GM21576 (cell line): ENCODE measurements around the gene COG5.
"Not testable (repeated sequence)": the region's sequence is repeated elsewhere in the genome, so short reads cannot be mapped to it uniquely, and the experiment has no call there.

Experiments used
- ATAC-seq: cut with Tn5 transposase; IDR thresholded peaks from one replicate; pipeline ENCODE4 v1.9.1; 2021; ENCODE audit warnings: mild to moderate bottlenecking, moderate library complexity; ENCODE audit not compliant: unreplicated experiment

The COG5 gene

DNA sequence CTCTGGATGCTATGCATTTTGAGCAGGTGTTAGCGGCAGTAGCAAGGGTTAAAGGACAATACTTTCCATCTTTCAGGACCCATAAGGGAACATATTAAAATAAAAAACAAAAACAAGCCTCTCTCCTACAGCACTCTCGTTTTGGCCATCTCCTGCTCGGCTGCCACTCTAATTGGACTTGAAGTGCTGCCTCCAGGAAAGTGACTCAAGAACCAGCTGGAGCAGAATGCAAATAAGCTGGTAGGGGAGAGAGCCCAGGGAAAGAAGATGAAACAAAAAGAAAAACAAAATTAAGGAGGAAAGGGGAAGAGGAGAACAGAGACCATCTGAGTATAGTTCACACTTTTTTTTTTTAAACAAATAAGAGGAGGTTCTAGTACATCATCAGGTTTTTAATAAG lies 329.3 kb downstream of the COG5 start:
- ATAC-seq: no peak

DNA sequence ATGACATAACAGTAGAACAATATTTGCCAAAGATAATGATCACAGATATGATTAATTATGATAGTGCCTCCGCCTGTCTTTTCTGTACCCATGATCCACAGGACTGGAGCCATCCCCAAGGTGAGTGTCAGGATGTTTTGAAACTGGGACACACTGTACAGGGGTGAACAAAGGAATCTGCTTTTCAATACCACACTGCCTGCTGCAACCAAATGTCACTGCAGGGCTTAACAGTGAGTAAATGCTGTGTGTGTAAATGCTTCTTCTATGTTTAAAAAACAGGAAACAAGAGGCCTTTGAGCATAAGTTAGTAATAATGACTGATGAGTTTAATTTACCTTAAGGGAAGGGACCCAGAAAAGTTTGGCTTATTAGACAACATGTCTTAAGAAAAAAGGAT lies 329.7 kb downstream of the COG5 start:
- ATAC-seq: no peak

- ATAC-seq: no peak
Observed at GRCh38 chr7:107233174-107233573, 330.5 kb downstream of the COG5 start.

- ATAC-seq: no peak
Observed at GRCh38 chr7:107232568-107233090, 331.1 kb downstream of the COG5 start.

- no peak for ATAC-seq
Observed at GRCh38 chr7:107230334-107230733, 333.4 kb downstream of the COG5 start.

- no peak for ATAC-seq
Observed at GRCh38 chr7:107228291-107228690, 335.4 kb downstream of the COG5 start.

DNA sequence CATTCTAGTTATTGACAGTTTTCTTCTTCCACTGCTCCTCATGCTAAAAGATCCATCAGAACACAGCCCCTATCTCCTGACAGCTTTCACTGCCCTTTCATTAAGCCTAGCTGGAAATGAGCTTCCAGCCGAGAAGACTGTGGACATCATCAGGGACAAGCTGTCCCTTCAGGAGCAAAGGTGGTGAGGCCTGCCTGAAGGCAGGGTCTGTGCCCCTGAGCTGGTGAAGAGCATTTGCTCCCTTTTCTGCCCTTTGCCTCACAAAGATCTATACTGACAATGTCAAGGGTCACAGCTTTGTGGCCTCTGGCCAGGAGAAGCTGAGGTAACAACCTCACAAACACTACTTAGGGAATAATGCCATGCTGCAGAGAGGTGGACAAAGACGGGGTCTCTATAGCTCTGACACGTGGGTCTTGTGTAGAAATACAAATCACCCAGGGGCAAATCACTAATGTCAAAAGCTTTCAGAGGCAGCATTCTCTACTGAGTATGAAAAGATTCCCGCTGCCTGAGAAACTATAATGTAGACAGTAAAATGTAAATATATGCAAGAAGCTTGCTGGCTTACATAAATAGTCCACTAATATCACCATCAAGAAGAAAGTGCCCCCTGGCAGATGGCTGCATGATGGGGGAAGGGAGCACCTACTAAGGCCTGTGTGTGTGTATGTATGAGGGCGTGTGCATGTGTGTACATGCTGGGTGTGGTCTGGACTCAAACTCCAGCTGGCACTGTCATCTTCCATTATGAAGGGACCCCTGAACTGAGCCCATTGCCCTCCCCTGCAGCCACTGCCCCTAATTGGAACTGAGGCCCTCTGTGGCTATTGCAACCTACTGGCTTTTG lies 339.1 kb downstream of the COG5 start:
- ATAC-seq: no peak

DNA sequence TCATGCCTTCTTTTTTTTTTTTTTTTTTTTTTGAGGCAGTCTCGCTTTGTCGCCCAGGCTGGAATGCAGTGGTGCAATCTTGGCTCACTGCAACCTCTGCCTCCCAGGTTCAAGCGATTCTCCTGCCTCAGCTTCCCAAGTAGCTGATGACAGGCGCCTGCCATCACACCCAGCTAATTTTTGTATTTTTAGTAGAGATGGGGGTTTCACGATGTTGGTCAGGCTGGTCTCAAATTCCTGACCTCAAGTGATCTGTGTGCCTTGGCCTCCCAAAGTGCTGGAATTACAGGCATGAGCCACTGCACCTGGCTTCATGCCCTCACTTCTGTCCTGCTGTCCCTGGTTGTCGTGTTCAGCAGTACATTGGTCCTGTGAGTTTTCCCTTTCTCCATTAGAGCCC lies 342.9 kb downstream of the COG5 start:
- ATAC-seq: not testable (repeated sequence)

DNA sequence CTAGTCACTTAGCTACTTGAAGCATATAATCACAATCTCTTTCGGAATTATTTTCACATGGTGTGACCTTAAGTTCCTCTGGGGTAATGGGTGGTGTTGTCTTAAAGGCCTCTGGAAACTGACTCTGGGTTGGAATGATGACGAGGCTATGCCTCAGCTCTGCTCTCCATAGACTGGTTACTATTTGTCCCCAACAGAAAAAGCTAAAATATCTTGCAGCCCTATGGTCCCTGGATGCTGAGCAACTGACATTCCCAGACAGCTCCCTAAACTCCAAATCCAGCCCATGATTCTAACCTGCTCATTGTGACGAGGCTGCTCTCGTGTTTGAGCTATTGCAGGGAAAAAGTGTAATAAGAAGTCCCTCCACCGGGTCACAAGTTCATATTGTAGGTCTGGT lies 343.4 kb downstream of the COG5 start:
- ATAC-seq: no peak

GRCh38 chr7:107219563-107220244 lies 344.0 kb downstream of the COG5 start:
- no peak for ATAC-seq

GRCh38 chr7:107213945-107214344 lies 349.8 kb downstream of the COG5 start:
- no peak for ATAC-seq

GRCh38 chr7:107213193-107213788 lies 350.4 kb downstream of the COG5 start:
- ATAC-seq: no peak

DNA sequence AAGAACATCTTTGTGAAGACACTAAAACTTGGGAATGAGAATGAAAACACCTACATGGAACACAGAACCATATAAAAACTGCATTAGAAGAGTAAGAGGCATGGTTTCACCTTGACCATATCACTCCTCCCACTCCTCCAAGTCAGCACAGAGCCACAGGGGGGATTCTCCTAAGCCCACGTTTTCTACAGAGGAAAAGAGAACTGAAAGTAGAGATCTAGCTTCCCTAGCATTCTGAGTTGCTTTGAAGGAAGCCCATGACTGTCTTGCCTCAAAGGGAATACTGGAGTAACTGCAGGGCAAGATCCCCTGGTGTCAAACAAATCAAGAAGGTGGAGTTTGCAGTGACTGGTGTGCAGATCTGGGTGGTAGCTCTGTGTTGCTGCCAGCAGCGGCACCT lies 351.0 kb downstream of the COG5 start:
- no peak for ATAC-seq

DNA sequence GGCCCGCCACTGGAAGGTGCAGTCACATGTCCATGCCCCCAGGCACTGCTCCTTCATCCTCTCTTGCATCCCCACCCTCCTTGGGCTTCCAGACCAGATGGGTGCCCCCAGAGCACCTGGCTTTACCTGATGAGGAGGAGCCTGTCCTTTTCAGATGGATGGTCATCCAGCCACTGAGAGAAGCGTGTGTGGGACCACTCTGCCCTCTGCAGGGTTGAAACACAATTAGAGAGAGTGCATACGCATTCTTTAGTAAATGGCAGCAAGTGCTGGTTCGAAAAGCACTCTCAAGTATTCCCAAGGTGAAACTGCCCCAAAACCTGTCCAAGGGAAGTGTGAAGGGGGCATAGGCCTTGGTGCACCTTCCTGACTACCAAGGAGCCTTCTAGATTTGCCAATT lies 353.3 kb downstream of the COG5 start:
- ATAC-seq: no peak

DNA sequence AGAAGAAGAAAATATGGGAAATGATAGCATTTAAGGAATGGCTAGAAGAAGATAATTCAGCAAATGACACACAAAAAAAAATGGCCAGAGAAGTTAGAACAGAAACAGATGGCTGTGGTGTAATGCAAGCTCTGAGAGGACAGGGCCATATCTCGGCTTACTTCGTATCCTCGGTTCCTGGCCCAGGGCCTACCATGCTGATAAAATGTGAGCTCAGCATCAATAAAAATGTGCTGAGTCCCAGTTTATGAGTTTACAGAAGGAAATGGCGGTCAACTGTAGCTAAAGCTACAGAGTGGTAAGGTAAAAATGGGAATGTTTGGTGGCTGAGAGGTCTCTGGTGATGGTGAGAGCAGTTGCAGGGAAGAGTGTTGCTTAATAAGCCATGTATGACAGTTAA lies 354.2 kb downstream of the COG5 start:
- ATAC-seq: no peak

- no peak for ATAC-seq
Observed at GRCh38 chr7:107208563-107208962, 355.2 kb downstream of the COG5 start.

DNA sequence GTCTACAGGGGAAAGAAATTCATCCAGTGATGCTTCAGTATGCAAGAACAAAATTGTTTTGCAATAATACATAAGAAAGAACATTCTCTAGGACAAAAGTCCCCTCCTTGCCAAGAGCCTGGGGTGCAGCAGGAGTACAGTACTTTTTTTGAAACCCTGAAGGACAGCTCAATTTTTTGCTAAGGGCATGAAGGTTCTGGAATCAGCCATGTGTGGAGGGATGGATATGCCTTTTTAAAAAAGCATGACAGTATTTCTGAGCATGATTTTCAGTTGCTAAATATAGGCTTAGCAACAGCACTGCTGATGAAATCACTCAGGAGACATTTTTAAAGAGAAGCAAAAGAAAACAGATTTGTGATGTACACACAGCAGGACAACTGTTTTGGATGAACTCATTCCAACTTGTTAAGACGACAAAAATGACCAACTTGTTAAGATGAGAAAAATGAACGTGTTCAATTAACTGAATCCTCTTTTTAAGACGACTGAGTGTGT lies 355.6 kb downstream of the COG5 start:
- no peak for ATAC-seq

DNA sequence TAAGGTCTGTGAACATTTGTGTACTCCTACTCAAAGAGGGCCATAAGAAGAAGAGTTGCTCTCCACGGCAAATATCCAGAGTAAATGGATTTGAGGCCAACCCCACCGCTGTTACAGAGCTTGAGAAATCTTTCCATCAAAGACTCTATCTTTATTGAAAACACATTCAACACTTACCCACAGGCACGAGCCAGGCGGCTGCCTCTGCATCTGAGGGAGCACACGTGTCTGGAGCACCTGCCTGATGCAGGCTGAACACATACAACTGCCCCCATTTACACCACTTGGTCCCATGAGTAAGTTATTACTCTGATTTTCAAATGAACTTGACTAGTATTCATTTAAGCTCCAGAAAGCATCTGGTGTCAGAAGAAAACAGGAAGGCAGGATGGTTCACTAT lies 356.3 kb downstream of the COG5 start:
- no peak for ATAC-seq

DNA sequence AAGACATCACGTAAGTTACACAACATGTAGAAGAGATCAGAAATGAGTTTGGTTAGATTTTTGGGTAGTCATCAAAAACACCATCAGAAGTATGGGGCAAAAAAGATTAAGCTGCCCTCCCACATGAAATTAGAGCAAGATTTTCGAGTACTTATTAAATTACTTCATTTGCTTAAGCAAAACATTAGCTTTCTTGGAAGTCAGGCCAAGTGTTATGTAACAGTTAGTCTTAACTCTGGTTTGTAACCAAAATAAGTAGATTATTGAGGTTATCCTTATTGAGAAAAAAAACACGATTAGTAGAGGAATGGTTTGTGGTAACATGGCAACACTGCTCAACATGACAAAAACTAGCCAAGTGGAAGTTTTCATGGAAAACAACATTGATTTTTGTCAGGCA lies 357.0 kb downstream of the COG5 start:
- ATAC-seq: no peak

DNA sequence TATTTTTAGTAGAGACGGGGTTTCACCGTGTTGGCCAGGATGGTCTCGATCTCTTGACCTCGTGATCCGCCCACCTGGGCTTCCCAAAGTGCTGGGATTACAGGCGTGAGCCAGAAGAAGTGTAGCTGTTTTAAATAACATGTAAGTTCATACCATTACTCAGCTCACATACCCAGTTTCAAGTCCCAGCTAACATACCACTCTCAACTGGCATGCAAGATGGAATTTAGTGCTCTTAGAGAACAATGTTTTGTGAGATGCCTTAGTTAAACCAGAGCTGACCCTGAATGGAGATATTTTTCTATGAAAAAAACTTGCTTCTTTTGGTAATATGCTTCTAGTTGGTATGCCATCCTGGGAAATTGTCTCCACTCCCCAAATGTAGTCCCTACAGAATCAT lies 357.6 kb downstream of the COG5 start:
- no peak for ATAC-seq

DNA sequence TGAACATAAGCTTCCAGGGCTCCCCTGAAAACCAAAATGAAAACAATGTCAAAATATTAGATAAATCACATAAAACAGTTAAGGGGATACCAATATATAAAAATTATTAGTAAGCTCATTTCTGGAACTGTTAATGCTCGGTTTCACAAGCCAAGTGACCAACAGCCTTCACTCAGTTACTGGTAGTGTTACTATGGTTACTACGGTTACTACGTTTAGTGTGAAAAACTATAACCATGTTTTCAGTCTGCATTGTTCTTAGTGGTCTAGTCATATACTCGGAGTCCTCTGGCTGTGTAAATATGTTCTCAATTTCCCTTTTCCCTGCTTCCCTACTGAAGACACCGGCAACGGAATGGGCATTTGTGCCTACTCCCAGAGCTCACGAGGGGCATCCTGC lies 360.1 kb downstream of the COG5 start:
- ATAC-seq: no peak
